Liver (tissue), 9 donors: ENCODE data around the gene SPP2. TPM values are rescaled to one million over a fixed set of nuclear protein-coding genes. Genes with fewer than 3 reads are reported as not detected.

Experiments
- DNase-seq: peaks from one replicate; pipeline ENCODE4 v3.0.0-alpha.2; 2017; ENCODE audit warnings: low spot score
- H3K27ac ChIP-seq, 2 donors: one replicate each; pipeline ENCODE4 v1.7.0; 2013; ENCODE audit warnings: inconsistent platforms in 2 of 2, low read length in 2 of 2, control low read depth in 1 of 2, low read depth in 1 of 2, mild to moderate bottlenecking in 1 of 2
- H3K27me3 ChIP-seq, 4 donors: one replicate each; pipeline versions ENCODE4 v1.6.1 to v1.7.0; 2013; ENCODE audit warnings: low read length in 3 of 4, inconsistent platforms in 1 of 4, mild to moderate bottlenecking in 1 of 4, moderate library complexity in 1 of 4; ENCODE audit not compliant: control insufficient read depth in 4 of 4, insufficient read depth in 4 of 4
- H3K36me3 ChIP-seq, 4 donors: one replicate each; pipeline versions ENCODE4 v1.6.1 to v1.7.0; 2013; ENCODE audit warnings: low read length in 3 of 4, mild to moderate bottlenecking in 3 of 4, low read depth in 1 of 4, moderate library complexity in 1 of 4; ENCODE audit not compliant: control insufficient read depth in 4 of 4, insufficient read depth in 3 of 4
- H3K4me1 ChIP-seq, 4 donors: one replicate each; pipeline versions ENCODE4 v1.6.1 to v1.7.0; 2013; ENCODE audit warnings: low read length in 3 of 4, mild to moderate bottlenecking in 3 of 4, moderate library complexity in 1 of 4; ENCODE audit not compliant: control insufficient read depth in 4 of 4, insufficient read depth in 4 of 4
- H3K4me3 ChIP-seq, 3 donors: one replicate each; pipeline versions ENCODE4 v1.6.1 to v1.7.0; 2013; ENCODE audit warnings: low read length in 3 of 3, control low read depth in 1 of 3, low read depth in 1 of 3, mild to moderate bottlenecking in 1 of 3
- H3K9ac ChIP-seq, 2 donors: one replicate each; pipeline ENCODE4 v1.7.0; 2013; ENCODE audit warnings: low read length in 2 of 2, mild to moderate bottlenecking in 2 of 2, moderate library complexity in 2 of 2, control low read depth in 1 of 2, low read depth in 1 of 2
- H3K9me3 ChIP-seq, 4 donors: one replicate each; pipeline versions ENCODE4 v1.6.1 to v1.7.0; 2013; ENCODE audit warnings: low read length in 3 of 4; ENCODE audit not compliant: control insufficient read depth in 4 of 4
- EGR1 ChIP-seq, 2 donors: IDR thresholded peaks; 2 replicates each; pipeline ENCODE4 v1.6.1; 2016 to 2018; ENCODE audit warnings: antibody characterized with exemption in 2 of 2, low read depth in 2 of 2
- FOXA1 ChIP-seq: IDR thresholded peaks from 2 replicates; pipeline ENCODE4 v1.6.1; 2016; ENCODE audit warnings: antibody characterized with exemption
- FOXA2 ChIP-seq: IDR thresholded peaks from 2 replicates; pipeline ENCODE4 v1.6.1; 2016; ENCODE audit warnings: antibody characterized with exemption
- GABPA ChIP-seq, 2 donors: IDR thresholded peaks in 1 of 2; conservative IDR thresholded peaks in 1 of 2; 2 replicates each; pipeline ENCODE4 v1.6.1; 2016; ENCODE audit warnings: antibody characterized with exemption in 2 of 2, mild to moderate bottlenecking in 1 of 2, moderate library complexity in 1 of 2
- HNF4A ChIP-seq, 2 donors: conservative IDR thresholded peaks; 2 replicates each; pipeline ENCODE4 v1.6.1; 2016; ENCODE audit warnings: antibody characterized with exemption in 2 of 2, mild to moderate bottlenecking in 2 of 2
- HNF4G ChIP-seq: IDR thresholded peaks from 2 replicates; pipeline ENCODE4 v1.6.1; 2016; ENCODE audit warnings: antibody characterized with exemption
- JUND ChIP-seq, 2 donors: IDR thresholded peaks; 2 replicates each; pipeline ENCODE4 v1.6.1; 2016; ENCODE audit warnings: antibody characterized with exemption in 2 of 2
- NR2F2 ChIP-seq: IDR thresholded peaks from 2 replicates; pipeline ENCODE4 v1.6.1; 2016; ENCODE audit warnings: antibody characterized with exemption
- RAD21 ChIP-seq, 2 donors: IDR thresholded peaks; 2 replicates each; pipeline ENCODE4 v1.6.1; 2016; ENCODE audit warnings: antibody characterized with exemption in 2 of 2, mild to moderate bottlenecking in 2 of 2
- RXRA ChIP-seq, 2 donors: IDR thresholded peaks; 2 replicates each; pipeline ENCODE4 v1.6.1; 2017 to 2018; ENCODE audit warnings: antibody characterized with exemption in 2 of 2, mild to moderate bottlenecking in 1 of 2
- SP1 ChIP-seq: IDR thresholded peaks from 2 replicates; pipeline ENCODE4 v1.6.1; 2018; ENCODE audit warnings: antibody characterized with exemption, mild to moderate bottlenecking
- TAF1 ChIP-seq: conservative IDR thresholded peaks from 2 replicates; pipeline ENCODE4 v1.6.1; 2016; ENCODE audit warnings: antibody characterized with exemption, mild to moderate bottlenecking
- YY1 ChIP-seq: IDR thresholded peaks from 2 replicates; pipeline ENCODE4 v1.6.1; 2016; ENCODE audit warnings: antibody characterized with exemption, mild to moderate bottlenecking
- WGBS: extraction: QIAGEN DNeasy Blood & Tissue Kit; methylation state at CpG from one replicate; pipeline ENCODE4 v1.1.7; 2013; 5-methylcytosine and 5-hydroxymethylcytosine counted together
- polyA plus RNA-seq, 2 donors: library from polyadenylated mRNA; stranded (reverse) in 1 of 2; unstranded in 1 of 2; fragments of 200-250 nt in 1 of 2; fragments of >200 nt in 1 of 2; fragmentation: Nextera tagmentation in 1 of 2; extraction: Ambion mirVana in 1 of 2; gene quantifications; one replicate each; pipeline versions ENCODE4 v1.2.1 to v1.2.3, GENCODE V29; 2013 to 2015
- total RNA-seq, 2 donors: library from RNA; depleted of rRNA; stranded (reverse); fragments of >200 nt; gene quantifications; one replicate each; pipeline ENCODE4 v1.2.3, GENCODE V29; 2014
- TF ChIP-seq, protein P1 (sequence below): IDR thresholded peaks from 2 replicates; pipeline ENCODE4 v1.6.1; 2016; ENCODE audit warnings: antibody characterized with exemption
- TF ChIP-seq, protein P2 (sequence below): IDR thresholded peaks from 2 replicates; pipeline ENCODE4 v1.6.1; 2016; ENCODE audit warnings: antibody characterized with exemption
- TF ChIP-seq, protein P3 (sequence below): IDR thresholded peaks from 2 replicates; pipeline ENCODE4 v1.6.1; 2016; ENCODE audit warnings: antibody characterized with exemption
- TF ChIP-seq, protein P4 (sequence below): IDR thresholded peaks from 2 replicates; pipeline ENCODE4 v1.6.1; 2016; ENCODE audit warnings: antibody characterized with exemption, mild to moderate bottlenecking
- TF ChIP-seq, protein P5 (sequence below): fragments of 150-350 bp; IDR thresholded peaks from 2 replicates; pipeline ENCODE4 v1.5.1; 2017; ENCODE audit warnings: improper control_type of control experiment, low read depth, low read length; ENCODE audit not compliant: missing input control
- donor health status: healthy.
- donor health status: healthy.
- donor health status: healthy.
- donor health status: healthy.
- donor health status: healthy.

Gene SPP2
- total and polyA plus RNA-seq, 4 donors: 76.7 to 584 (median 147) TPM

DNA sequence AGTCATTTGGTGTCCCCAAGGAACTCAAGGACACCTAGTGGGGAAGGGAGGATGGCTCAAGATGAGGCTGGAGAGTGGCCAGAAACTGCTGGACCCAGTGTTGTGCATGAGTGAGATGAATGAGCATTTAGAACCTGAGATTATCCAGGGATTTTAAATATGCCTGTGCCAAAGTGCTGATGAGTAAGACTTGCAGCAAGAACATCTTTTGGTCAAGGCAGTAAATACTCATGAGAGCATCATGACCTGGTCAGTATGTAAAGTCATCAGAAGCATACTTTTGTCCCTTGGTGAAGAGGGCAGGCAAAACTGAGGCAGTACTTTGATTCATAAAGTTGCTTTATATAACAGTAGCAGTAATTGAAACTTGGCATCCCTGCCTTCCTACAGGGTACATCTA is 3.1 kb upstream of the SPP2 start:
- Histone ChIP-seq H3K9me3 (no peaks in the 10 kb centered on the region), H3K9ac (no peak overlapping the region), H3K36me3 (no peaks in the 10 kb centered on the region), H3K27ac (no peak overlapping the region), H3K4me1 (peaks cover 0 to 21% (median 2%) of the 10 kb centered on the region in 4 donors), H3K4me3 (no peak overlapping the region), H3K27me3 (no peaks in the 10 kb centered on the region)
- TF ChIP-seq, protein P1, sequence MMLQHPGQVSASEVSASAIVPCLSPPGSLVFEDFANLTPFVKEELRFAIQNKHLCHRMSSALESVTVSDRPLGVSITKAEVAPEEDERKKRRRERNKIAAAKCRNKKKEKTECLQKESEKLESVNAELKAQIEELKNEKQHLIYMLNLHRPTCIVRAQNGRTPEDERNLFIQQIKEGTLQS: no peak
- no peak for TF ChIP-seq RXRA (IDR thresholded peaks at IDR 0.05)
- TF ChIP-seq NR2F2: no peak
- no peak for TF ChIP-seq FOXA1
- TF ChIP-seq YY1: no peak
- DNase-seq: no peak

DNA sequence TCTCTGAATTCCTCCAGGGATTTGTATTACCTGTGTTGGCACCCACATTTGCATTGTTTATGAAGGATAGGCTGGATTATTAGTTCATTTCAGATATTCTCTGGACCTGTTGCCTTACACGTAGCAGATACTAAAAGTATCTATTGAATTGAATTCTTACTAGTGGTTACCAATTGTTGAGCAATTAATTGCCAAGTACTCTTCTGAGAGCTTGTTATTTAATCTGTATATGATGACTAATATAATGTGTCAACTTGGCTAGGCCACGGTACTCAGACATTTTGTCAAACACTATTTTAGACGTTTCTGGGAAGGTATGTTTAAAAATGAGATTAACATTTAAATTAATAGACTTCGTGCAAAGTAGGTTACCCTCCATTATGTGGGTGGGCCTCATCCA is 2.5 kb upstream of the SPP2 start:
- Histone ChIP-seq H3K4me3 (no peak overlapping the region), H3K9me3 (no peaks in the 10 kb centered on the region), H3K9ac (no peak overlapping the region), H3K27ac (no peak overlapping the region), H3K36me3 (no peaks in the 10 kb centered on the region), H3K4me1 (peaks cover 0 to 25% (median 4%) of the 10 kb centered on the region in 4 donors), H3K27me3 (no peaks in the 10 kb centered on the region)
- 93% methylated on average over 4 of the region's 4 CpGs for WGBS
- no peak for TF ChIP-seq TAF1
- TF ChIP-seq JUND (IDR thresholded peaks at IDR 0.05): no peak
- TF ChIP-seq NR2F2: no peak
- TF ChIP-seq RXRA (IDR thresholded peaks at IDR 0.05): no peak
- TF ChIP-seq FOXA1: no peak
- no peak for TF ChIP-seq YY1
- TF ChIP-seq HNF4G: no peak
- TF ChIP-seq GABPA (IDR thresholded peaks at IDR 0.05 in 1 of 2, conservative IDR thresholded peaks at IDR 0.05 in 1 of 2): no peak
- TF ChIP-seq, protein P2, sequence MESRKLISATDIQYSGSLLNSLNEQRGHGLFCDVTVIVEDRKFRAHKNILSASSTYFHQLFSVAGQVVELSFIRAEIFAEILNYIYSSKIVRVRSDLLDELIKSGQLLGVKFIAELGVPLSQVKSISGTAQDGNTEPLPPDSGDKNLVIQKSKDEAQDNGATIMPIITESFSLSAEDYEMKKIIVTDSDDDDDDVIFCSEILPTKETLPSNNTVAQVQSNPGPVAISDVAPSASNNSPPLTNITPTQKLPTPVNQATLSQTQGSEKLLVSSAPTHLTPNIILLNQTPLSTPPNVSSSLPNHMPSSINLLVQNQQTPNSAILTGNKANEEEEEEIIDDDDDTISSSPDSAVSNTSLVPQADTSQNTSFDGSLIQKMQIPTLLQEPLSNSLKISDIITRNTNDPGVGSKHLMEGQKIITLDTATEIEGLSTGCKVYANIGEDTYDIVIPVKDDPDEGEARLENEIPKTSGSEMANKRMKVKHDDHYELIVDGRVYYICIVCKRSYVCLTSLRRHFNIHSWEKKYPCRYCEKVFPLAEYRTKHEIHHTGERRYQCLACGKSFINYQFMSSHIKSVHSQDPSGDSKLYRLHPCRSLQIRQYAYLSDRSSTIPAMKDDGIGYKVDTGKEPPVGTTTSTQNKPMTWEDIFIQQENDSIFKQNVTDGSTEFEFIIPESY: no peak
- TF ChIP-seq, protein P3, sequence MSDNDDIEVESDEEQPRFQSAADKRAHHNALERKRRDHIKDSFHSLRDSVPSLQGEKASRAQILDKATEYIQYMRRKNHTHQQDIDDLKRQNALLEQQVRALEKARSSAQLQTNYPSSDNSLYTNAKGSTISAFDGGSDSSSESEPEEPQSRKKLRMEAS: no peak
- TF ChIP-seq FOXA2: no peak
- no peak for TF ChIP-seq EGR1 (IDR thresholded peaks at IDR 0.05; ENCODE audit: low read depth in 2 of 2)
- TF ChIP-seq, protein P4, sequence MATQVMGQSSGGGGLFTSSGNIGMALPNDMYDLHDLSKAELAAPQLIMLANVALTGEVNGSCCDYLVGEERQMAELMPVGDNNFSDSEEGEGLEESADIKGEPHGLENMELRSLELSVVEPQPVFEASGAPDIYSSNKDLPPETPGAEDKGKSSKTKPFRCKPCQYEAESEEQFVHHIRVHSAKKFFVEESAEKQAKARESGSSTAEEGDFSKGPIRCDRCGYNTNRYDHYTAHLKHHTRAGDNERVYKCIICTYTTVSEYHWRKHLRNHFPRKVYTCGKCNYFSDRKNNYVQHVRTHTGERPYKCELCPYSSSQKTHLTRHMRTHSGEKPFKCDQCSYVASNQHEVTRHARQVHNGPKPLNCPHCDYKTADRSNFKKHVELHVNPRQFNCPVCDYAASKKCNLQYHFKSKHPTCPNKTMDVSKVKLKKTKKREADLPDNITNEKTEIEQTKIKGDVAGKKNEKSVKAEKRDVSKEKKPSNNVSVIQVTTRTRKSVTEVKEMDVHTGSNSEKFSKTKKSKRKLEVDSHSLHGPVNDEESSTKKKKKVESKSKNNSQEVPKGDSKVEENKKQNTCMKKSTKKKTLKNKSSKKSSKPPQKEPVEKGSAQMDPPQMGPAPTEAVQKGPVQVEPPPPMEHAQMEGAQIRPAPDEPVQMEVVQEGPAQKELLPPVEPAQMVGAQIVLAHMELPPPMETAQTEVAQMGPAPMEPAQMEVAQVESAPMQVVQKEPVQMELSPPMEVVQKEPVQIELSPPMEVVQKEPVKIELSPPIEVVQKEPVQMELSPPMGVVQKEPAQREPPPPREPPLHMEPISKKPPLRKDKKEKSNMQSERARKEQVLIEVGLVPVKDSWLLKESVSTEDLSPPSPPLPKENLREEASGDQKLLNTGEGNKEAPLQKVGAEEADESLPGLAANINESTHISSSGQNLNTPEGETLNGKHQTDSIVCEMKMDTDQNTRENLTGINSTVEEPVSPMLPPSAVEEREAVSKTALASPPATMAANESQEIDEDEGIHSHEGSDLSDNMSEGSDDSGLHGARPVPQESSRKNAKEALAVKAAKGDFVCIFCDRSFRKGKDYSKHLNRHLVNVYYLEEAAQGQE: no peak
- no peak for TF ChIP-seq HNF4A (conservative IDR thresholded peaks at IDR 0.05)
- TF ChIP-seq SP1: no peak
- TF ChIP-seq, protein P1: no peak
- TF ChIP-seq RAD21 (IDR thresholded peaks at IDR 0.05): no peak
- TF ChIP-seq, protein P5, sequence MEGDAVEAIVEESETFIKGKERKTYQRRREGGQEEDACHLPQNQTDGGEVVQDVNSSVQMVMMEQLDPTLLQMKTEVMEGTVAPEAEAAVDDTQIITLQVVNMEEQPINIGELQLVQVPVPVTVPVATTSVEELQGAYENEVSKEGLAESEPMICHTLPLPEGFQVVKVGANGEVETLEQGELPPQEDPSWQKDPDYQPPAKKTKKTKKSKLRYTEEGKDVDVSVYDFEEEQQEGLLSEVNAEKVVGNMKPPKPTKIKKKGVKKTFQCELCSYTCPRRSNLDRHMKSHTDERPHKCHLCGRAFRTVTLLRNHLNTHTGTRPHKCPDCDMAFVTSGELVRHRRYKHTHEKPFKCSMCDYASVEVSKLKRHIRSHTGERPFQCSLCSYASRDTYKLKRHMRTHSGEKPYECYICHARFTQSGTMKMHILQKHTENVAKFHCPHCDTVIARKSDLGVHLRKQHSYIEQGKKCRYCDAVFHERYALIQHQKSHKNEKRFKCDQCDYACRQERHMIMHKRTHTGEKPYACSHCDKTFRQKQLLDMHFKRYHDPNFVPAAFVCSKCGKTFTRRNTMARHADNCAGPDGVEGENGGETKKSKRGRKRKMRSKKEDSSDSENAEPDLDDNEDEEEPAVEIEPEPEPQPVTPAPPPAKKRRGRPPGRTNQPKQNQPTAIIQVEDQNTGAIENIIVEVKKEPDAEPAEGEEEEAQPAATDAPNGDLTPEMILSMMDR: no peak
- DNase-seq: no peak
